Measurements from ENCODE around the gene GPR34. TPM values are rescaled to one million over a fixed set of nuclear protein-coding genes. Genes with fewer than 3 reads are reported as not detected.
A peak's percentile ranks its signal among the peaks of the same experiment; 100 is the strongest.

Gene GPR34
- total and polyA plus RNA-seq, 2 of the 13 experiments (the other 11 are each of a cell fraction or from before 2014, with no cell fraction given), result not detected

DNA sequence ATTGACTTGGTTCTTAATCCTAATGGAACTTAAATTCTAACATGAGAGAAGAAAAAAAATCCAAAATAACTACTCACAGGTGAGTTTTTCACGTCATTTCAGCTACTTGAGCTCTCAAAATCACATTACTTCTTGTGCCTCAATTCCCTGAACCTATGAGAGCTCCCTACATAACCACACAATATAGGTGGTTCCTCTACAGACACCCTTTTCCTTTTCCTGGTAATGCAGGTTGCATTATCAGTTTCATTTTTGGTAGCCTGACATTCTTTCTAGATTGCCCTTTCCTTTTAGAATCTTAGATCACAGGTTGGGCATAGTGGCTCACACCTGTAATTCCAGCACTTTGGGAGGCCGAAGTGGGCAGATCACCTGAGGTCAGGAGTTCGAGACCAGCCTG lies 4.3 kb downstream of the GPR34 start (continued):
- TF ChIP-seq RXRB (CRISPR knock-in tag; IDR thresholded peaks at IDR 0.05; ENCODE audit: borderline replicate concordance), result no peak
- TF ChIP-seq ZNF124 (CRISPR knock-in tag; IDR thresholded peaks at IDR 0.05), result no peak
- TF ChIP-seq, protein P1, sequence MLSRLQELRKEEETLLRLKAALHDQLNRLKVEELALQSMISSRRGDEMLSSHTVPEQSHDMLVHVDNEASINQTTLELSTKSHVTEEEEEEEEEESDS (CRISPR knock-in tag; IDR thresholded peaks at IDR 0.05; ENCODE audit: borderline replicate concordance), result no peak

DNA sequence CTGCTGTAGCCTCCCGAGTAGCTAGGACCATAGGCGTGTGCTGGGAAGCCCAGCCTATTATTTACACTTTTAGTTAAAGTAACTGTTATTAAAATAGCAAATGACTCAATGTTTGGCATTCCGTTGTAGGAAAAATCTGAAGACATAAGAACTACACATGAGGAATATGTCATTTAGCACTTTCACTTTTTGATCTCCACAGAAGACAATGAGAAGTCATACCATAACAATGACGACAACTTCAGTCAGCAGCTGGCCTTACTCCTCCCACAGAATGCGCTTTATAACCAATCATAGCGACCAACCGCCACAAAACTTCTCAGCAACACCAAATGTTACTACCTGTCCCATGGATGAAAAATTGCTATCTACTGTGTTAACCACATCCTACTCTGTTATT lies 6.7 kb downstream of the GPR34 start:
- WGBS (ENCODE audit: low lambda C conversion rate), result 96% methylated on average over 6 of the region's 7 CpGs
- H3K4me2 ChIP-seq (ENCODE audit: low read depth, low read length), result no peak overlapping the region
- no peaks in the 10 kb centered on the region for H3K4me1 ChIP-seq (ENCODE audit: insufficient read depth, low read length)
- H3K27me3 ChIP-seq (ENCODE audit: control insufficient read depth in 1 of 2, insufficient read depth in 2 of 2, low read length in 2 of 2), result no peaks in the 10 kb centered on the region
- no peaks in the 10 kb centered on the region for H3K36me3 ChIP-seq (replicated peaks in 1 of 2; ENCODE audit: control insufficient read depth in 1 of 2, insufficient read depth in 2 of 2, low read length in 2 of 2)
- intact Hi-C loops (cut with micrococcal nuclease; ENCODE audit: unreplicated experiment) (no loop called here), in situ Hi-C loops (cut with HindIII; ENCODE audit: extremely low pct_ligation_motif_present, low pct_unique_long_range_greater_than_20kb) (no loop called here)
- H3K9ac ChIP-seq (ENCODE audit: insufficient read depth, low read depth, low read length), result no peak overlapping the region
- DNase-seq (ENCODE audit: low spot score) (no peak), FAIRE-seq (no peak), ATAC-seq (no peak)
- no TSS peak for BruUV-seq (replicated peaks)
- H3K9me3 ChIP-seq (ENCODE audit: low read length), result no peaks in the 10 kb centered on the region
- H2AFZ ChIP-seq (ENCODE audit: low read length), result no peak overlapping the region
- ChIA-PET POLR2A (no interaction called here), CTCF (ENCODE audit: low intra/inter-chr PET ratio, low total read pairs) (no interaction called here)
- no peak overlapping the region for H3K27ac ChIP-seq (ENCODE audit: extremely low read length, insufficient read depth, low read length)
- H3K79me2 ChIP-seq (ENCODE audit: insufficient read depth, low read length), result no peaks in the 10 kb centered on the region
- H4K20me1 ChIP-seq (ENCODE audit: insufficient read depth, low read length), result no peaks in the 10 kb centered on the region
- no peak overlapping the region for H3K4me3 ChIP-seq (replicated peaks in 1 of 3; ENCODE audit: insufficient read depth in 1 of 3, low read depth in 2 of 3, low read length in 3 of 3)
- TF ChIP-seq, protein P2, sequence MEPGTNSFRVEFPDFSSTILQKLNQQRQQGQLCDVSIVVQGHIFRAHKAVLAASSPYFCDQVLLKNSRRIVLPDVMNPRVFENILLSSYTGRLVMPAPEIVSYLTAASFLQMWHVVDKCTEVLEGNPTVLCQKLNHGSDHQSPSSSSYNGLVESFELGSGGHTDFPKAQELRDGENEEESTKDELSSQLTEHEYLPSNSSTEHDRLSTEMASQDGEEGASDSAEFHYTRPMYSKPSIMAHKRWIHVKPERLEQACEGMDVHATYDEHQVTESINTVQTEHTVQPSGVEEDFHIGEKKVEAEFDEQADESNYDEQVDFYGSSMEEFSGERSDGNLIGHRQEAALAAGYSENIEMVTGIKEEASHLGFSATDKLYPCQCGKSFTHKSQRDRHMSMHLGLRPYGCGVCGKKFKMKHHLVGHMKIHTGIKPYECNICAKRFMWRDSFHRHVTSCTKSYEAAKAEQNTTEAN (CRISPR knock-in tag; conservative IDR thresholded peaks at IDR 0.05), result no peak
- TF ChIP-seq MTA3 (CRISPR knock-in tag; IDR thresholded peaks at IDR 0.05) (no peak), POLR2A (IDR thresholded peaks at IDR 0.05; ENCODE audit: insufficient read depth in 1 of 2, low read depth in 2 of 2, low read length in 2 of 2) (no peak)

DNA sequence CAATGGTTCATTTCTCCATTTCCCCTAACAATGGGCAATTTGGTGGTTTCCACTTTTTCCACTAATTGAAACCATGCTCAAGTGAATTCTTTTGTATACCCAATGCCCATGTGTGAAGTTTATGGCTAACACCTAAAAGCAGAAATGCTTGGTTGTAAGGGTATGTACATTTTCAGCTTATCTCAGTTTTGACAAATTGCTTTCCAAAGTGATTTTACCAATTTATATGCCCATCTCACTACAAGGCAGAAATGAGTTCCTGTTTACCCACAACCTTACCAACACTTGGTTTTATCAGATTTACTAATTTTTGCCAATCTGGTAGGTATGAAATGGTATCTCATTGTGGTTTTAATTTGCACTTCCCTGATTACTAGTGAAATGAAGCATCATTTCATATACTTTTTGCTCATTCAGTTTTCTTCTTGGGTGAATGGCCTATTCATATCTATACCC lies 14.8 kb downstream of the GPR34 start:
- intact Hi-C loops (cut with micrococcal nuclease; ENCODE audit: unreplicated experiment) (no loop called here), in situ Hi-C loops (cut with HindIII; ENCODE audit: extremely low pct_ligation_motif_present, low pct_unique_long_range_greater_than_20kb) (no loop called here)
- no peaks in the 10 kb centered on the region for H3K4me1 ChIP-seq (ENCODE audit: insufficient read depth, low read length)
- H3K27me3 ChIP-seq (ENCODE audit: control insufficient read depth in 1 of 2, insufficient read depth in 2 of 2, low read length in 2 of 2), result no peaks in the 10 kb centered on the region
- H3K4me2 ChIP-seq (ENCODE audit: low read depth, low read length), result no peak overlapping the region
- H2AFZ ChIP-seq (ENCODE audit: low read length), result no peak overlapping the region
- no peaks in the 10 kb centered on the region for H4K20me1 ChIP-seq (ENCODE audit: insufficient read depth, low read length)
- no peaks in the 10 kb centered on the region for H3K36me3 ChIP-seq (replicated peaks in 1 of 2; ENCODE audit: control insufficient read depth in 1 of 2, insufficient read depth in 2 of 2, low read length in 2 of 2)
- no peak overlapping the region for H3K9ac ChIP-seq (ENCODE audit: insufficient read depth, low read depth, low read length)
- no peak for ATAC-seq
- POLR2A ChIA-PET, result no interaction called here
- no peak overlapping the region for H3K27ac ChIP-seq (ENCODE audit: extremely low read length, insufficient read depth, low read length)
- no peaks in the 10 kb centered on the region for H3K9me3 ChIP-seq (ENCODE audit: low read length)
- CTCF ChIA-PET (ENCODE audit: low intra/inter-chr PET ratio, low total read pairs), result no interaction called here
- DNase-seq (ENCODE audit: low spot score), result no peak
- BruUV-seq (replicated peaks), result TSS peak; percentile 44
- no peak for FAIRE-seq
- H3K79me2 ChIP-seq (ENCODE audit: insufficient read depth, low read length), result no peaks in the 10 kb centered on the region
- no peak overlapping the region for H3K4me3 ChIP-seq (replicated peaks in 1 of 3; ENCODE audit: insufficient read depth in 1 of 3, low read depth in 2 of 3, low read length in 3 of 3)
- TF ChIP-seq POGZ (CRISPR knock-in tag; IDR thresholded peaks at IDR 0.05) (no peak), PRPF4 (IDR thresholded peaks at IDR 0.05; ENCODE audit: low read depth, low read length, poor library complexity, severe bottlenecking) (no peak), ZNF567 (CRISPR knock-in tag; IDR thresholded peaks at IDR 0.05; ENCODE audit: borderline replicate concordance) (no peak), ZNF660 (CRISPR knock-in tag; IDR thresholded peaks at IDR 0.05; ENCODE audit: borderline replicate concordance, low read depth) (no peak), ELF3 (CRISPR knock-in tag; IDR thresholded peaks at IDR 0.05) (no peak), ZNF30 (CRISPR knock-in tag; IDR thresholded peaks at IDR 0.05) (no peak), FLYWCH1 (CRISPR knock-in tag; IDR thresholded peaks at IDR 0.05) (no peak)
- TF ChIP-seq, protein P3, sequence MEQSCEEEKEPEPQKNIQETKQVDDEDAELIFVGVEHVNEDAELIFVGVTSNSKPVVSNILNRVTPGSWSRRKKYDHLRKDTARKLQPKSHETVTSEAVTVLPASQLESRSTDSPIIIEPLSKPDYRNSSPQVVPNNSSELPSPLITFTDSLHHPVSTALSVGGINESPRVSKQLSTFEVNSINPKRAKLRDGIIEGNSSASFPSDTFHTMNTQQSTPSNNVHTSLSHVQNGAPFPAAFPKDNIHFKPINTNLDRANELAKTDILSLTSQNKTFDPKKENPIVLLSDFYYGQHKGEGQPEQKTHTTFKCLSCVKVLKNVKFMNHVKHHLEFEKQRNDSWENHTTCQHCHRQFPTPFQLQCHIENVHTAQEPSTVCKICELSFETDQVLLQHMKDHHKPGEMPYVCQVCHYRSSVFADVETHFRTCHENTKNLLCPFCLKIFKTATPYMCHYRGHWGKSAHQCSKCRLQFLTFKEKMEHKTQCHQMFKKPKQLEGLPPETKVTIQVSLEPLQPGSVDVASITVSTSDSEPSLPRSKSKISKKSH (CRISPR knock-in tag; IDR thresholded peaks at IDR 0.05; ENCODE audit: borderline replicate concordance), result no peak
- TF ChIP-seq, protein P4, sequence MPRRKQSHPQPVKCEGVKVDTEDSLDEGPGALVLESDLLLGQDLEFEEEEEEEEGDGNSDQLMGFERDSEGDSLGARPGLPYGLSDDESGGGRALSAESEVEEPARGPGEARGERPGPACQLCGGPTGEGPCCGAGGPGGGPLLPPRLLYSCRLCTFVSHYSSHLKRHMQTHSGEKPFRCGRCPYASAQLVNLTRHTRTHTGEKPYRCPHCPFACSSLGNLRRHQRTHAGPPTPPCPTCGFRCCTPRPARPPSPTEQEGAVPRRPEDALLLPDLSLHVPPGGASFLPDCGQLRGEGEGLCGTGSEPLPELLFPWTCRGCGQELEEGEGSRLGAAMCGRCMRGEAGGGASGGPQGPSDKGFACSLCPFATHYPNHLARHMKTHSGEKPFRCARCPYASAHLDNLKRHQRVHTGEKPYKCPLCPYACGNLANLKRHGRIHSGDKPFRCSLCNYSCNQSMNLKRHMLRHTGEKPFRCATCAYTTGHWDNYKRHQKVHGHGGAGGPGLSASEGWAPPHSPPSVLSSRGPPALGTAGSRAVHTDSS (CRISPR knock-in tag; conservative IDR thresholded peaks at IDR 0.05), result no peak

All from HepG2 (cell line).